GM19463 (cell line): ENCODE results near the gene RPIA.
"Not testable (repeated sequence)": the region's sequence is repeated elsewhere in the genome, so short reads cannot be mapped to it uniquely, and the experiment has no call there.

Source experiments
- ATAC-seq: cut with Tn5 transposase; IDR thresholded peaks from one replicate; pipeline ENCODE4 v1.9.1; 2021; ENCODE audit warnings: mild to moderate bottlenecking, moderate library complexity; ENCODE audit not compliant: unreplicated experiment

Gene RPIA

GRCh38 chr2:88729061-88729745, 37.7 kb downstream of the RPIA start:
- ATAC-seq, result no peak

- no peak for ATAC-seq
Observed at GRCh38 chr2:88733155-88733902, 41.9 kb downstream of the RPIA start.

DNA sequence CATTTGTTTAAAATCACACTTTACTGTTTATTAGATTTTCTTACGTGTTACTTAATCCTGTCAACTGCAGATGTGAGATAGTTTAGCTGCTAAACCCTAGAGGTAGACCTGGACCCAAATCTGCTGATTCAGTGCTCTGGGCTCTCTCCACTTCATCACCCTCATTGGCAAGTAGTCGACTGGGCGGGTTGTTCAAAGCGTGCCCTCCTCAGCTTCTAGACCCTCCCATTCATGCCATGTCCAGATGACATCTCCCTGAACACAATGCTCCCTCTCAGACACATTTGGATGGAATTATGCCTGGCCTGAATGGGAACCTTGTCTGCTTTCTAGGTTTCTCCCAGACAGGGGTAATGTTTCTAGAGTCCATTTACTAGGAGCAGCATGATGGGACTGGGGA, 43.7 kb downstream of the RPIA start:
- no peak for ATAC-seq

GRCh38 chr2:88735853-88736252, 44.4 kb downstream of the RPIA start:
- no peak for ATAC-seq

DNA sequence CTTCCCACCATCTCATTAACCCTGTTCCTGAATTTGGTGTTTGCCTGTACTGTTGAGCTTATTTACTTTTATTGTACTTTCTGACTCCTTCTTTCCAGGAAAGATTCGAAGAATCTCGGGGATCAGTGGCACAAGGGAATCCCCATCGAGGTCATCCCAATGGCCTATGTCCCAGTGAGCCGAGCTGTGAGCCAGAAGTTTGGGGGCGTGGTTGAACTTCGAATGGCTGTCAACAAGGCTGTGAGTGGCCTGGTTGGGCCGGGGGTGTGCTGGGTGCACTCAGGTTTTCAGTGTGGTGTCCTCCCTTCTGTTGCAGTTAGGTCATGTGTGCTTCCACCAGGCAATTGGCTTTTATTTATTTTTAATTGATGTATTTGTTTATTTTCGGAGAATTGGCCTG, 45.0 kb downstream of the RPIA start:
- ATAC-seq, result no peak

- no peak for ATAC-seq
Observed at GRCh38 chr2:88737385-88737784, 45.9 kb downstream of the RPIA start.

DNA sequence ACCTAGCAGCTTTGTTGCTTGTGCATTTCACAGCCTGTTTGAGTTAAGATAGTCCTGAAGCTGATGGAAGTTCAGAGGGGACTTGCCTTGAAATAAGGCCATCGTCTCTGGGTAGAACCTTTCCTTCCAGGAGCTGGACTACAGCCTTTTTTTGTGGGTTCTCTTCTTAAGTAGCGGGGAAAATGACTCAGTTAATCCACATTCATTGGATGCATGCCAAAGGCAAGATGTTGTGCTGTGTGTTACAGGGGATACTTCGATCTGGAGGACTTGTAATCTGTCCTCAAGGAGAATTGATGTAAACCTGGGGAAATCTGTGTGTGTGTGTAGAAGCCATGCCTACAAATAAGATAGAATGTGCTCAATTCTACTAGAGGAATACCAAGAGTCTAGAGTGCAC, 46.8 kb downstream of the RPIA start:
- ATAC-seq, result no peak

DNA sequence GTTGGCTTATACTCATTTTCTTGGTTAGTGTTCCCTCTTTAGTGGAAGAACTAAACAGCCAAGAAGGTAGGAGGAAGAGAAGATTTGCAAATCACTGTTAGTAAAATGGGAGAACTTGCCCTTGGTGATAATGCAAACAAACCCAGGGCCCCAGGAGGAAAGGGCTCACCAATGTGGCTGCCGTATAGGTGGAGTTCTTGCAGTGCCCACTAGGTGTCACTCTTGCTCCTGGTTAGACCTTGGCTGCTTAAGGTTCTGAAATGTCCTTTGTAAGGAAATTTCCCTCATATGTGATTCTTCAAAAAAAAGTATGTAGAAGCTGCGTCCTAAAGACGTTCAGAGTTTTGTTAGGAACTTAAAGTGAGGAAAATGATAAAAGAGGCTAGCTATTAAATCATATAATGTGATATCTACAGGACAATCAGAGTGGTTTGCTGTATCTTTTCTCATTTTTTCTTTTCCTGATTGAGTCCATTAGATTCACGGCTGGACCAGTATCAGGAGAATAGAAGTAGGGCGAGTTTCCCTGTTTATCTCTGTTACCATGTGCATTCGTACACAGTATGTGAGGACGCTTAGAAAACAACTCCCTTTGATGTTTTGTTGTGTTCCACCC, 48.6 kb downstream of the RPIA start:
- ATAC-seq, result peak; percentile 93

GRCh38 chr2:88746929-88747490, 55.5 kb downstream of the RPIA start:
- ATAC-seq, result no peak

GRCh38 chr2:88747990-88748389, 56.5 kb downstream of the RPIA start:
- no peak for ATAC-seq

GRCh38 chr2:88751768-88752167, 60.3 kb downstream of the RPIA start:
- no peak for ATAC-seq

GRCh38 chr2:88753833-88754584, 62.5 kb downstream of the RPIA start:
- ATAC-seq, result peak; percentile 88

GRCh38 chr2:88754585-88755320, 63.3 kb downstream of the RPIA start:
- ATAC-seq, result peak; percentile 40

GRCh38 chr2:88755836-88756235, 64.4 kb downstream of the RPIA start:
- no peak for ATAC-seq

- ATAC-seq, result no peak
Observed at GRCh38 chr2:88757025-88757424, 65.6 kb downstream of the RPIA start.

GRCh38 chr2:88758702-88759101, 67.2 kb downstream of the RPIA start:
- ATAC-seq, result not testable (repeated sequence)

DNA sequence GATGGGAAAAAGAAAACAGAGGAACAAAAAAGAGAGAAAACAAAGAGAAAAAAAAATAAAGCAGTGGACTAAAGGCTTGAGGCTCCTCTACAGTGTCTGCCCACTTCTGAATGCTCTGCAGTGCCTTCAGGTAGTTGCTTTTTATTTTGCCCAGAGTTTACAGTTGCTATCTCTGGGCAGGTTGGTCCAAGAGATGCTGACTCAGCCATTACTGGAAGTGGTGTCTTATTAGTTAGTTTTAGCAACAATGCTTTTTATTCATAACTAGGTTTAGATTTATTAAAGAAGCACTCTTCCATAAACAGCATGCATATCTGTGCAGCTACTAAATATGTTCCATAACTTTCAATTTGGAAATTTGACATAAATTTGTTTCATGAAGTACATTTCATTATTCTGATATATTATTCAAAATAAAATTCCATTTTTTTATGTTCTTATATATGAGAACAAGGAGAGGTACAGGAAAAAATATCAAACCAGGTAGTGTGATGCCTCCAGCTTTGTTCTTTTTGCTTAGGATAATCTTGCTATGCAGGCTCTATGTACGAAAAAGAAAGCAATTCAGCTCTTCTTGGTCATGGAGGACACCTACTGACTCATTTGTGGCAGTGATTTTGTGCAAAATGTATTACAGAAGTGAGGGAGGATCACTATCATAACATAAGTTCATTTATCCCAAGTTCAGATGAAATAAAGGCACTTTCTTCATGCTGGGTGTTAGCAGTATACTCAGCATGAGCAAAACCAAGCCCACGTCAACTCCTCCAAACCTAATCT, 69.5 kb downstream of the RPIA start:
- ATAC-seq, result no peak

DNA sequence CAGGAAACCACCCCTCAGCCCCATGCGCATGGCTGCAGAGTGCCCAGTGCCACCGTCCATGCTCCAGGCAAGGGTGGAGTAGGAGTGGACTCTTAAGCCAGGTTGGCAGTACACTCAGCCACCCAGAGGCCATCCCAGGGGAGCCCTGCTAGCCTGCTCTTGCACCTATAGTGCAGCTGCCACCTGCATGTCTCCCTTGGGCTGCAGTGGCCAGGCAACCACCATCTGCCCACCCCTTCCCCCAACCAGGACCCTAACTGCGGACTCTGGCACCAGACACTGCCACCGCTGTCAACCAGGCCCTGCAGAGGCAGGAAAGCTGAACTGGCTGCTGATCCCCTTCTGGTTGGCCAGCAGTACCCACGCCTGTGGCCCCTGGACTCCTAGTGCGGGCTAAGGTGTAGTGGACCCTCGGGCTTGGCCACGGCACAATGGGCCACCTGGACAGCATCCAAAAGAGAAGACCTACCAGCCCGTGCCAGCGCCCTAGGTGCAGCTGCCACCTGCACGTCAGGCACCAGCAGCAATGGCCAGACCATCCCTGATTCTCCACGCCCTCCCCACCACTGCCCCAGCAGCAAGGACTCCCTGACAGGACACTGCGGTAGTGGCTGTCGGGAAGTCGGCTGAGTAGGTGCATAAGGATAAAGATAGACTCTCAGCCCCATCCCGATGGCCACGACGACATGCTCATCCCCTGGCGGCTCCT, 72.8 kb downstream of the RPIA start:
- no peak for ATAC-seq

GRCh38 chr2:88764850-88765153, 73.3 kb downstream of the RPIA start:
- ATAC-seq, result peak; percentile 9
